HG03108 (cell line): ENCODE results near the gene PSMB9.
A peak's percentile ranks its signal among the peaks of the same experiment; 100 is the strongest.

Experiments used
- ATAC-seq: cut with Tn5 transposase; IDR thresholded peaks from one replicate; pipeline ENCODE4 v1.9.1; 2021; ENCODE audit warnings: moderate library complexity; ENCODE audit not compliant: unreplicated experiment

The PSMB9 gene

DNA sequence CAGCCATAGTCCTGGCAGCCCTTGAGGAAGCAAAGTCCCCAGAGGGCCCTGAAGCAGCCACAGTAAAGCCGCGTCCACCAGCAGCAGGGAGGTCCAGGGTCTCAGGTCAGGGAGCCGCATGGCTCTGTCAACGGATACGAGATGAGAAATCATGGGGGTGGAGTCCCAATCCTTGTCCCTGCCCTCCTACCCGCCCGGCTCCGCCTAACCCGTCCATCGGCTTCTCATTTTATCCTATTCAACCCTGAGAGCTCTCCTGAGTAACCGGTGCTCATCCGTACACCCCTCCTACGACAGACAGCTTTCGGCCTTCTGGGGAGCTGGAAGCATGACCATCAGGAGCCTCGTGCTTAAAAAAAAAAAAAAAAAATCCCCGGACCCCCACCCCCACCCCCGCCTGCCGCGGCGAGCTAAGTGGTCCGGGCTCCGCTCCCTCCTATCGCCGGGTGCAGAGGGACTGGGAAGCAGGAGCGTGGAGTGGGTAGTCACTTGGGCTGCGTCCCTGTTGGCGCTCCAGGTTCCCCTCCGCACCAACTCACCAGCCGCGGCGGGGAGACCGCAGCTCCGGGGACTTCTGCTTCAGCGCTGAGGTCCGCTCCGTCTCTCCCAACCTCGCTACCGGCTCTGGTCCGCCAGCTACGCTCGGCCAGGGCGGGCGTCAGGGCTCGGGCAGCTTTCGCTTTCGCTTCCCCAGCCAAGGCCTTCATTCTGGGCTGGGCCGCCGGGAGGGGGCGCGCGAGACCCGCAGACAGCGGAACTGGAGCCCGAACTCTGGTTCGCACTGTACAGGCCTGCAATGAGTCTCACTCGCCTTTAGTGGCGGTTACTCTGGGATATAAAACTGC, 15.7 kb upstream of the PSMB9 start, which contains the start of gene TAP2:
TAP2 (minus strand) TSS at position 626 of the 845 bp plus-strand sequence; CDS start at position 120, 506 bp downstream.
- peak; percentile 71 for ATAC-seq

GRCh38 chr6:32839356-32839755, 14.6 kb upstream of the PSMB9 start:
- ATAC-seq, result no peak

GRCh38 chr6:32840604-32841246, 13.3 kb upstream of the PSMB9 start:
- no peak for ATAC-seq

DNA sequence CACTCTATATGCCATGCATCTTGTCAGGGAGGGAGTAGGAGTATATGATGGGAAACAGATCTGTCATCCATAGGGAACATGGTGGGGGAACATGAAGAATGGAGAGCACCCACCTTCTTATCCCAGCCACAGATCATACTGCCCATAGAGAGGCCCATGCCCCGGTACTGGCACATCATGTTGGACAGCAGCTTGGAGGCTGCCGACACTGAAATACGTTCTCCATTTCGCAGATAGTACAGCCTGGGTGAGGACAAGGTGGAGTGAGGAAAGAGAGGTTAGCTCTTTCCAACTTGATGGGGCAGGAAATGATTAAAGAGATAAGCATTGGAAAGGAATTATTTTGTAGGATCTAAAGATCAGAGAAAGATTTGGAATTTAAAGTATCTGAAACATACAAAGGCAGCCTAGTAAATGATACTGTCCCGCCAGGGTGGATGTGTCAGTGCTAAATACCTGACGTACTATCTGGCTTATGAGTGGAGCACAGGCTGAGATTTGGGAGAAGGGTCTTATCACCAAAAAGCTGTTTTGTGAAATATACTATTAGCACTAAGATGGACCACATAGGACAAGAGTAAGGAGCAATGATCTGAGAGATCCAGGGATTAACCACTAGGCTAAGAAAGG, 11.9 kb upstream of the PSMB9 start:
- ATAC-seq, result no peak

DNA sequence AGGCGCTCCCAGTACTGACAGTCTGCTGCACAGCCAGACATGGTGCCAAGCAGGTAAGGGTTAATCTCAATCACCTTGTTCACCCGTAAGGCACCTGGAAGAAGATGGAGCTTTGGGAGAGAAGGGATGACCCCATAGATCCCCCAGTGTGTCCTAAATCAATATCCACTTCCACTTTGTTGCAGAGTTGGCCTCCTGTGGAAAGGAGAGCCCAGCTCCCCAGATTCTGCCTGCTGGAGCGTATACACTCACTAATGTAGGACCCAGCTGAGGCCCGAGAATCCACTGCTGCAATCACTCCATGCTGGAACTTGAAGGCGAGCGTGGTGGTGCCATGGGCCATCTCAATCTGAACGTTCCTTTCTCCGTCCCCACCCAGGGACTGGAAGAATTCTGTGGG, 11.3 kb upstream of the PSMB9 start:
- no peak for ATAC-seq

DNA sequence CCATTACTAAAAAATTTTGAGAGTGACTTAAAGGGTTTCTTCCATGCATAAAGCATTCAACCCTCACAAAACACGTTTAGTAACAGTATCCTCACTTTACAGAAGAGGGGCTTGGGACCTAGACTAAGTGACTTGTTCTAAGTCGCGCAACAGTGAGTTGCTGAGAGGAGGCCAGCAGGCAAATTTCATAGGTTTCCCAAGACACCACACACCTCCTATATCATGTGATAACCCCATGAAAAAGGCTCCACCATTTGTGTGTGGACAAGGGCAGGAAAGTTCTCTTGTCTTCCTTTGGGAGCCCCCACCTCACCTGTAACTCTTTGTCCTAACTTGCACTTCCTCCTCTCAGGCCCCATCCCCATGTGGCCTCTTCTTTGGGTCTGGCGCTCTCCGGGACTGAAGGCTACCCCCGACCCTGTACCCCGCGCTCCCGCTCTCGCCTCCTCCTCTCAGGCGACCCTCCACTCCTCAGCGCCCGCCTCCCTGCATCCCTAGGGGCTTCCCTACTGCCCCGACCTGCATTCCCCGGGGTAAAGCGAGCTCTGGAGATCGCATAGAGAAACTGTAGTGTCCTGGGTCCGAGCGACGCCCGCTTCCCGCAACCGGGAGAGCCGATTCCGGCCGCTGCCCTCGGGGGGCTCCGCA, 10.5 kb upstream of the PSMB9 start:
- ATAC-seq, result no peak

GRCh38 chr6:32843979-32844838, 9.8 kb upstream of the PSMB9 start, which contains the start of gene PSMB8:
Gene PSMB8, minus strand, starts transcription at chr6:32844047. Its CDS starts 51 bp downstream, at chr6:32843996.
- ATAC-seq, result peak; percentile 57

GRCh38 chr6:32844839-32845383, 9.1 kb upstream of the PSMB9 start:
- no peak for ATAC-seq

DNA sequence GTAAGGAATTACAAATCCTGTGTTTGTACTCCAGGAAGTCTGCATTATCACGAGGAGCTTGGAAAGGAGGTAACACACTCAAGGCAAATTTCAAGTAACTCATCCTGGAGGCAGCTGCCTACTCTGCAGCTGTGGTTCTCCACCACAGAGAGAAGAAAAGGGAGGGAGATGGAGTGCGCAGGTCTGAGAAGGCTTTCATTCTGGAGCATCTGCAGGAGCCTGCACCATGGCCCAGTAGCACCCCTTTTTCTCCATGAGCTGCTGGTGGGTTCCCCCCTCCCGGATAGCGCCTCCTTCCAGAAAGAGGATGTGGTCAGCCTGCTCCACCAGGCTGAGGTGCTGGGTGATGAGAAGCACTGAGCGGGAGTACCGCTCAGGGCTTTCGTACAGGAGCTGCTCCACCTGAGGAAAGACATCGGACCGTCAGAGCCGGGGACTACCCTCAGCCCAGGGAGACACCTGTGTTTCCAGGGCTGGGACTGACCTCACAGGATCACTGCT, 8.6 kb upstream of the PSMB9 start:
- no peak for ATAC-seq

GRCh38 chr6:32847004-32847403, 7.0 kb upstream of the PSMB9 start:
- no peak for ATAC-seq

DNA sequence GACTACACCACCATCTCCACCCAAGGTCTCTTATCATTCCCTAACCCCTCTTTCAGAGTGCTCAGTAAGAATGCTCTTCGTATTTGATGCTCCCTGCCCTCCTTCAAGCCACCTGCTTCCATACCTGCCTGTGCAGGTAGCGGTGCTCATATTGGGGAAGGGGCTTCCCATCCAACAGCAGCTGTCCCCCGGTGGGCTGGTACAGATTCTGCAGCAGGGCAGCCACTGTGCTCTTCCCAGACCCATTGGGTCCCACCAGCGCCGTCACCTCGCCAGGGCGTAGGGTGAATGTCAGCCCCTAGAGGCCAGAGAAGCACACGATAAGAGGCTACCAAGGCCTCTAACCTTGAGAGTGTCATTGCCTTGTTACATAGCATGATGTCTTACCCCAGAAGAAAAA, 6.2 kb upstream of the PSMB9 start:
- no peak for ATAC-seq

DNA sequence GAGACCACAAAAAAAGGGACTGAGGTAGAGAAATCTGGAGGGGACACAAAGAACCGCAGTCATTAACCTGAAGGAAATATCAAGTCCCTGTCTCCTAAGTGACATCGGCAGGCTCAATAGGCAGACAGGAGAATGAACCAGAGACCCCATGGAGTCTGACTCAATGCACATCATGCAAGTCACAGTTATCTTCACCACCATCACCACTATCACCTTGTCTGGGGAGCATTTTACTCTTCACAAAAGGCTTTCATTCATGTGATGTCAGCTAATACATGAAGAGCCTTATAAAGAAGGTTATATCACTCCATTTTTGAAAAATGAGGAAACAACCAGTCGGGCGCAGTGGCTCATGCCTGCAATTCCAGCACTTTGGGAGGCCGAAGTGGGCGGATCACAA, 4.9 kb upstream of the PSMB9 start:
- ATAC-seq, result no peak

GRCh38 chr6:32851025-32851424, 3.0 kb upstream of the PSMB9 start:
- no peak for ATAC-seq

DNA sequence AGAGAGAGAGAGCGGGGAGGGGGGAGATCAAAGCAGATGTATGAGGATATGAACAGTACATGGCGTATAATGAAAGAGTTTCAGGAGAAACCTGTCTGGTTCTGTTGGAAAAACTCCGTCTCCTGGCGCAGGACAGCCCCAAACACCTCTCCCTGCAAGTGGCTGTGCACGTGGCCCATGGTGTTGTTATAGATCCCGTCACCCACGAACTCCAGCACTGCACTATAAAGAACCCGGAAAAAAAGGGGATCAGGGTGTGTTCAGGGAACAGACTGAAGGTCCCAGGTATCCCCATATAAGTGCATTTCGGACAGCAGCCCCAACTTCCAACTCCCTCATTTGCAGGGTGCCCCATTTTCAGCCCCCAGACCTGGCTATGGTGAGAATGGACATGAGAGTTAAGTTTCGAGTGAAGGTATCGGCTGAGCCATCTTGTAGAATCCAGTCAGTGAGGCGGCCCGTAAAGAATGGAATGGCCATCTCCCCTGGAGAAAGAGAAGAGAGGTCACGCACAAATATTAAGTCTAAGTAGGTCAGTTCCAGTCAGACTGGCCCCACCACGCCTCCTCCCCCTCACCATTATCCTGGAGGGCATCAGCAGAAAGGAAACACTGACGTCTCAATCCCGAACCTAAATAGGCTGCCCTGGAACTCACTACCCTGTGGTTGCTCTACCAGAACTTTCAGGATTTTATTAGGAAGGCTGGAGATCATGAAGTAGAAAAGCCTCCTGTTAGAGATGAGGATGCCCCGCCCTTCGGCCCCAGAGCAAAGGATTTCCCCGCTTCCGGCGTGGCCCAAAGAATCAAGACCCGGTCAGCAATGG, 1.8 kb upstream of the PSMB9 start:
- ATAC-seq, result no peak

- peak; percentile 22 for ATAC-seq
Measured at GRCh38 chr6:32852844-32853540, 1.0 kb upstream of the PSMB9 start.

GRCh38 chr6:32854376-32855178, 585 bp downstream of the PSMB9 start:
- ATAC-seq, result no peak

DNA sequence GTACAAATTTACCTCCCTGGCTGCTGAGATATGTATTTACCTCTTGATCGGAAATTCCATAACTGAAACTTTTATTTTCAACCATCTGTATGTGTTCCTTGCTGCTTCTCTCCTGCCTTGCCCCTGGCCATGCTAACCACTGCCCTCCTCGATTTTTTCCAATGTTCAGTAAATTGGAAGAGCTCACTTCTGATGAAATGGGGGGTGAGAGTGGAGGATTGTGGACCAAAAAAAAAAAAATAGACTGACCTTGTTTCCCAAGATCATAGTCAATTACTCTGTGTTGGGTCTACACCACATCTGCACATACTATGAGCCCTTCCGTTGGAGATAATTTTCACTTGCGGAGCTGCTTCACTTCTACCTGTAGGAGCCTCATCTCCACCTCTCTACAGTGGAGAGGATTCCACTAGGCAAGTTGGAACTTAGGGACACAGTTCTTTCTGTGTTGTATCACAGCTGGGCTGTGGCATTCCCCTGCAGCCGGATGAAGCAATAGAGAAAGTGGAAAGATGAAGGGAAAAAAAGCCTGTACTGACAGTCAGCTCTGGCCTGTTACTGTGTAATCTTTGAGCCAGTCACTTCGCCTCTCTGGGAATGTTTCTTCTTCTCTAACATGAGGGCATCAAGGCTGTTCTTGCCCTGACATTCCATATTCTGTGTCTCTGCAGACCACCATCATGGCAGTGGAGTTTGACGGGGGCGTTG, 1.6 kb downstream of the PSMB9 start:
- ATAC-seq, result no peak
